ENCODE data around the gene ABCF3.

The ABCF3 gene

GRCh38 chr3:184175506-184175905, 10.5 kb upstream of the ABCF3 start:
- Histone ChIP-seq H3K27ac (ENCODE audit: poor library complexity, severe bottlenecking) (peak overlapping the region; percentile 88), H3K9me3 (ENCODE audit: severe bottlenecking) (no peaks in the 10 kb centered on the region), H3K27me3 (ENCODE audit: insufficient read depth, poor library complexity, severe bottlenecking) (no peaks in the 10 kb centered on the region), H3K36me3 (ENCODE audit: low read depth) (peaks cover 57% of the 10 kb centered on the region), H3K4me1 (ENCODE audit: insufficient read depth, poor library complexity, severe bottlenecking) (peaks cover 6% of the 10 kb centered on the region), H3K4me3 (ENCODE audit: severe bottlenecking) (peak overlapping the region; percentile 87)
- no peak for ATAC-seq (ENCODE audit: low read depth)
- TF ChIP-seq CTCF (IDR thresholded peaks at IDR 0.05; ENCODE audit: poor library complexity, severe bottlenecking), result no peak
- DNase-seq (ENCODE audit: low spot score), result peak; percentile 38

- Histone ChIP-seq H3K27me3 (ENCODE audit: insufficient read depth, poor library complexity, severe bottlenecking) (no peaks in the 10 kb centered on the region), H3K4me1 (ENCODE audit: insufficient read depth, poor library complexity, severe bottlenecking) (peaks cover 6% of the 10 kb centered on the region), H3K9me3 (ENCODE audit: severe bottlenecking) (no peaks in the 10 kb centered on the region), H3K4me3 (ENCODE audit: severe bottlenecking) (peak overlapping the region; percentile 87), H3K27ac (ENCODE audit: poor library complexity, severe bottlenecking) (peak overlapping the region; percentile 88), H3K36me3 (ENCODE audit: low read depth) (peaks cover 61% of the 10 kb centered on the region)
- no peak for DNase-seq (ENCODE audit: low spot score)
- TF ChIP-seq CTCF (IDR thresholded peaks at IDR 0.05; ENCODE audit: poor library complexity, severe bottlenecking), result no peak
- ATAC-seq (ENCODE audit: low read depth), result peak; percentile 3; the same call in 1 of the 3 replicates
These were observed 10.0 kb upstream of the ABCF3 start for GRCh38 chr3:184175981-184176376.

- H3K27ac ChIP-seq (ENCODE audit: poor library complexity, severe bottlenecking), result peak overlapping the region; percentile 88
- H3K4me1 ChIP-seq (ENCODE audit: insufficient read depth, poor library complexity, severe bottlenecking), result peaks cover 6% of the 10 kb centered on the region
- peak overlapping the region; percentile 87 for H3K4me3 ChIP-seq (ENCODE audit: severe bottlenecking)
- H3K27me3 ChIP-seq (ENCODE audit: insufficient read depth, poor library complexity, severe bottlenecking), result no peaks in the 10 kb centered on the region
- H3K9me3 ChIP-seq (ENCODE audit: severe bottlenecking), result no peaks in the 10 kb centered on the region
- peak; percentile 85 for DNase-seq (ENCODE audit: low spot score)
- H3K36me3 ChIP-seq (ENCODE audit: low read depth), result peaks cover 61% of the 10 kb centered on the region
- no peak for TF ChIP-seq CTCF (IDR thresholded peaks at IDR 0.05; ENCODE audit: poor library complexity, severe bottlenecking)
- peak; percentile 79 for ATAC-seq (ENCODE audit: low read depth)
These were observed 9.3 kb upstream of the ABCF3 start for GRCh38 chr3:184176377-184177330.

- peaks cover 6% of the 10 kb centered on the region for H3K4me1 ChIP-seq (ENCODE audit: insufficient read depth, poor library complexity, severe bottlenecking)
These were observed 8.7 kb upstream of the ABCF3 start for GRCh38 chr3:184177331-184177731.

More at GRCh38 chr3:184177331-184177731, 8.7 kb upstream of the ABCF3 start:
- no peak for ATAC-seq (ENCODE audit: low read depth)
- H3K4me3 ChIP-seq (ENCODE audit: severe bottlenecking), result no peak overlapping the region
- no peaks in the 10 kb centered on the region for H3K27me3 ChIP-seq (ENCODE audit: insufficient read depth, poor library complexity, severe bottlenecking)
- no peak for DNase-seq (ENCODE audit: low spot score)
- TF ChIP-seq CTCF (IDR thresholded peaks at IDR 0.05; ENCODE audit: poor library complexity, severe bottlenecking), result no peak
- H3K27ac ChIP-seq (ENCODE audit: poor library complexity, severe bottlenecking), result peak overlapping the region; percentile 88
- H3K9me3 ChIP-seq (ENCODE audit: severe bottlenecking), result no peaks in the 10 kb centered on the region
- H3K36me3 ChIP-seq (ENCODE audit: low read depth), result peaks cover 65% of the 10 kb centered on the region
